GM21390 (cell line): ENCODE data around the gene GNG12.
"Not testable (repeated sequence)": the region's sequence is repeated elsewhere in the genome, so short reads cannot be mapped to it uniquely, and the experiment has no call there.

Experiments
- ATAC-seq: cut with Tn5 transposase; IDR thresholded peaks from one replicate; pipeline ENCODE4 v1.9.1; 2021; ENCODE audit not compliant: unreplicated experiment

The GNG12 gene

GRCh38 chr1:67665307-67665706 lies 168.0 kb downstream of the GNG12 start:
- not testable (repeated sequence) for ATAC-seq

- ATAC-seq, result no peak
These were observed 169.2 kb downstream of the GNG12 start for GRCh38 chr1:67664048-67664447.

- no peak for ATAC-seq
These were observed 170.4 kb downstream of the GNG12 start for GRCh38 chr1:67662884-67663283.

- ATAC-seq, result no peak
These were observed 174.0 kb downstream of the GNG12 start for GRCh38 chr1:67659229-67659628.

GRCh38 chr1:67657152-67657551 lies 176.1 kb downstream of the GNG12 start:
- not testable (repeated sequence) for ATAC-seq

GRCh38 chr1:67655581-67655980 lies 177.7 kb downstream of the GNG12 start:
- no peak for ATAC-seq

- no peak for ATAC-seq
These were observed 180.0 kb downstream of the GNG12 start for GRCh38 chr1:67653304-67653703.

GRCh38 chr1:67652800-67653199 lies 180.5 kb downstream of the GNG12 start:
- no peak for ATAC-seq
